D721Med (cell line): ENCODE measurements around the gene HPSE2.

ENCODE experiments used
- DNase-seq: peaks from one replicate; pipeline ENCODE4 v3.0.0; 2011; ENCODE audit warnings: low spot score; ENCODE audit not compliant: insufficient read length
- FAIRE-seq: peaks from 2 replicates; lab custom pipeline; 2011; peaks lifted over from hg19 to GRCh38; lab: Jason Lieb, UNC
- TF ChIP-seq, protein P1 (sequence below): IDR thresholded peaks from 2 replicates; pipeline ENCODE4 v1.5.1; 2012; ENCODE audit warnings: mild to moderate bottlenecking, control low read depth; ENCODE audit not compliant: insufficient read depth; ENCODE audit errors: missing control alignments

The HPSE2 gene

DNA sequence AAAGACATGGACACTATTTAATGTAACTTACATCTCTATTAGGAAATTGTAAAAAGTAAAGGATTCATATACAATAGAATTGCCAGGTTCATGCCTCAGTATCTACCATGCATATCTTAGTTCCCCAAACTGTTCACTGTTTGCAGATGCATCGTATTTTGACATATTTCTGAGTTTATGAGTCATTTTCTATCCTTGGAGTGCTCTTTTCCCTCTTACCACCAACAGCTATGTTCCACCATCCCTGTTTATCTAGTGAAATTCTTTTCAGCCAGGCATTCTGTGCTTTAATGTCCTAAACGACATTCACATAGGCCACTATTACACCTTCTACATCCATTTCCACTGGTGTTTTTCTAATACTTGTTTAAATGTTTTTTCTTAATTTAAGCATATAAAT is 649.6 kb downstream of the HPSE2 start:
- FAIRE-seq, result no peak
- DNase-seq, result no peak
- TF ChIP-seq, protein P1, sequence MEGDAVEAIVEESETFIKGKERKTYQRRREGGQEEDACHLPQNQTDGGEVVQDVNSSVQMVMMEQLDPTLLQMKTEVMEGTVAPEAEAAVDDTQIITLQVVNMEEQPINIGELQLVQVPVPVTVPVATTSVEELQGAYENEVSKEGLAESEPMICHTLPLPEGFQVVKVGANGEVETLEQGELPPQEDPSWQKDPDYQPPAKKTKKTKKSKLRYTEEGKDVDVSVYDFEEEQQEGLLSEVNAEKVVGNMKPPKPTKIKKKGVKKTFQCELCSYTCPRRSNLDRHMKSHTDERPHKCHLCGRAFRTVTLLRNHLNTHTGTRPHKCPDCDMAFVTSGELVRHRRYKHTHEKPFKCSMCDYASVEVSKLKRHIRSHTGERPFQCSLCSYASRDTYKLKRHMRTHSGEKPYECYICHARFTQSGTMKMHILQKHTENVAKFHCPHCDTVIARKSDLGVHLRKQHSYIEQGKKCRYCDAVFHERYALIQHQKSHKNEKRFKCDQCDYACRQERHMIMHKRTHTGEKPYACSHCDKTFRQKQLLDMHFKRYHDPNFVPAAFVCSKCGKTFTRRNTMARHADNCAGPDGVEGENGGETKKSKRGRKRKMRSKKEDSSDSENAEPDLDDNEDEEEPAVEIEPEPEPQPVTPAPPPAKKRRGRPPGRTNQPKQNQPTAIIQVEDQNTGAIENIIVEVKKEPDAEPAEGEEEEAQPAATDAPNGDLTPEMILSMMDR, result no peak

DNA sequence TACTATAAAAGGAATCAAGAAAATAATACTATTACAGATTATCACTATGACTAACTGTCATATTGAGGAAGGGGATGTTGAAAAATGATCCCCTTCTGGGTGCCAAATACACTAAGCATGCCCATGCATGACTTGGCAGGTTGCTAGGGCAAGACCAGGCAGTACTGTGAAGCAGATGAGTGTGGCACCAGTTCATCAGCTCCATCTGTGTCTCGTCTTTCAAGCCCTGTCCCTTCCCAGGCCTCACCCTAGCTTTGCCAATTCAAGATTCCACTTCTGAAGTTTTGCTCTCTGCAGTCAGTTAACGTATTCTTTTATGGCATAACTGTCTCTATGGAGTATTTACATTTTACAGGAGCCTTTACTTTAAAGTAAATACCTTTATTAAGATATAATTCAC is 653.3 kb downstream of the HPSE2 start:
- TF ChIP-seq, protein P1, result no peak
- no peak for DNase-seq
- FAIRE-seq, result no peak

DNA sequence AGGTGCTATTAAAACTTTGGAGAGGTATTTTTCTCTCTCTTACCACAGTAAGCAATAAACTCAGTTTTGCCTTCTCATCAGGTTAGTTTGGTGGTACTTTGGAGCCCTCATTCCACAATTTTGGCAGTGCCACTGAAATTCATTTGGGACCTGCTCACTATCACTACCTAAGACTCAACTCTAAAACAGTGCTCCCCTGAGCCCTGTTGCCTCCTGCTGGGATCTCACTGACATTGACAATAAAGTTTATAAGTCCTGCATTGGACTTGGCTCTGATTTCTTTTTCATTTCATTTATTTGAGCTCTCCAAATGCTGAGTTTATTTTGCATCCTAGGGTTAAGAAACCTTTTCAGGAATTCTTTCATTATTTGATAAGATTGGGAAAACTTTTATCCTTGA is 658.1 kb downstream of the HPSE2 start:
- TF ChIP-seq, protein P1, result no peak
- DNase-seq, result no peak
- FAIRE-seq, result no peak

GRCh38 chr10:98577168-98577567 is 658.5 kb downstream of the HPSE2 start:
- TF ChIP-seq, protein P1, result no peak
- FAIRE-seq, result no peak

GRCh38 chr10:98576096-98576495 is 659.6 kb downstream of the HPSE2 start:
- TF ChIP-seq, protein P1, result no peak
- FAIRE-seq (no peak), DNase-seq (no peak)

More at GRCh38 chr10:98577168-98577567, 658.5 kb downstream of the HPSE2 start:
- DNase-seq, result no peak

DNA sequence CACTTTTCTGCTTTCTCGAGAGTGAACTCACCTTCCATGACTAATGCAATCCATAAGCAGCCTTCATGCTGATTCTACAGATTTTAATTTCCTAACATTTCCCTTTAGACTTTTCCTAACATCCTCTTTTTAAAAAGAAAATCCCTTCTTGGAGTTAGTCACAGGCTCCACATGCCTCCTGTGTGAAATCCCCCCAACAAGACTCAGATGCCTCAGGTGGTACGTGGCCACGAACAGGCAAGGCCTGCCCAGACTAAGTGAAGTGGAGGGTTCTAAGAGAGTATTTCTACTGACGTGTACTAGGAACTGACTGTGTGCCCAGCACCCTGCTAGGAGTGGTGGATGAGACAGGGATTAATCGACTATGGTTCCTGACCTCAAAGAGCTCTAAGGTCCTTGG is 663.1 kb downstream of the HPSE2 start:
- FAIRE-seq (no peak), DNase-seq (no peak)
- TF ChIP-seq, protein P1, result no peak

DNA sequence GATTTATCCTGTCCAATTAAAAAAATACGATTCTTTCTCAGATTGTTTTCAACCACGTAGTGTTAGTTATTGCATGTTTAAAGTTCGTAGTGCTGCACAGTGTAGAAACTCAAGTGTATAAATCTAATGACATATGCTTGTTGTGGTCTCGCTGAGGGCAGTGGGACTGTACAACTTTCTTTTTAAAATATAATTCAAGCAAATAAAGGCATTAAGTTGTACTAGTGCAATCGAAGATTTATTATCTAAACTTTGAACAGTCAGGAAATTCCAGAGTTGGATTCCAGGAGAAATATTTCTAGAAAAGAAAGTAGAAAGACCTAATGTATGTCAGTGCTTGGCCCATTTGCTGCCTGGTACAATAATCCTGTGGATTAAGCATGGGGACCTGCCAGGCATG is 664.8 kb downstream of the HPSE2 start:
- TF ChIP-seq, protein P1, result no peak
- FAIRE-seq, result no peak
- DNase-seq, result no peak
